HepG2 (cell line): ENCODE data around the gene SMIM45.

Experiments
- ATAC-seq: fragments of 200-7000 bp; cut with Tn5 transposase; 3 replicates; pipeline ENCODE4 v1.9.1; 2020; ENCODE audit warnings: mild to moderate bottlenecking, moderate library complexity
- BruUV-seq: library from RNA; stranded (reverse); fragments of 400-500 nt; replicated peaks from 2 replicates; lab custom pipeline; 2021; lab: Mats Ljungman, UMichigan
- CTCF ChIA-PET: fragments of 300-600 bp; formaldehyde crosslinking; extraction: SDS; loops from one replicate; lab custom pipeline; 2021; ENCODE audit warnings: low total read pairs, inconsistent platforms, low intra/inter-chr PET ratio; lab: Yijun Ruan, JAX
- POLR2A ChIA-PET: fragments of 350-600 bp; sonication (Branson Sonifier 250); formaldehyde crosslinking; loops from one replicate; lab custom pipeline; 2020; ENCODE audit warnings: antibody characterized with exemption, inconsistent platforms; lab: Yijun Ruan, JAX
- DNase-seq: peaks from one replicate; pipeline ENCODE4 v3.0.0-alpha.2; 2015; ENCODE audit warnings: low spot score
- FAIRE-seq: peaks from 3 replicates; lab custom pipeline; 2011; peaks lifted over from hg19 to GRCh38; lab: Jason Lieb, UNC
- H2AFZ ChIP-seq: one replicate; pipeline ENCODE4 v1.6.1; 2011; ENCODE audit warnings: low read length, inconsistent platforms
- H3K27ac ChIP-seq: fragments of 300-600 bp; 3 replicates; pipeline ENCODE4 v1.8.0; 2011; ENCODE audit warnings: mixed run types, mild to moderate bottlenecking, mixed read lengths, low read length, inconsistent platforms; ENCODE audit not compliant: insufficient read depth; ENCODE audit errors: extremely low read length
- H3K27me3 ChIP-seq, 2 experiments: fragments of 200-600 bp in 1 of 2; 2 replicates in 1 of 2; 3 replicates in 1 of 2; pipeline versions ENCODE4 v1.6.0 to v1.8.0; 2011; ENCODE audit warnings: low read length in 2 of 2, mild to moderate bottlenecking in 2 of 2, moderate library complexity in 2 of 2, inconsistent platforms in 1 of 2; ENCODE audit not compliant: insufficient read depth in 2 of 2, control insufficient read depth in 1 of 2
- H3K36me3 ChIP-seq, 2 experiments: fragments of 200-600 bp in 1 of 2; replicated peaks in 1 of 2; 2 replicates in 1 of 2; 3 replicates in 1 of 2; pipeline versions ENCODE4 v1.5.1 to v1.8.0; 2011; ENCODE audit warnings: low read length in 2 of 2, inconsistent platforms in 1 of 2; ENCODE audit not compliant: insufficient read depth in 2 of 2, control insufficient read depth in 1 of 2
- H3K4me1 ChIP-seq: 2 replicates; pipeline ENCODE4 v1.5.1; 2012; ENCODE audit warnings: low read length, inconsistent platforms; ENCODE audit not compliant: insufficient read depth
- H3K4me2 ChIP-seq: 2 replicates; pipeline ENCODE4 v1.6.0; 2011; ENCODE audit warnings: low read depth, low read length, inconsistent platforms
- H3K4me3 ChIP-seq, 3 experiments: fragments of 200-600 bp in 1 of 3; sonication (generic), shearing (Covaris generic) in 1 of 3; replicated peaks in 1 of 3; 2 replicates each; pipeline ENCODE4 v1.5.1; 2011 to 2016; ENCODE audit warnings: low read length in 3 of 3, inconsistent platforms in 2 of 3, low read depth in 2 of 3, mild to moderate bottlenecking in 2 of 3, control low read depth in 1 of 3, mixed read lengths in 1 of 3; ENCODE audit not compliant: insufficient read depth in 1 of 3
- H3K79me2 ChIP-seq: one replicate; pipeline ENCODE4 v1.6.1; 2011; ENCODE audit warnings: low read length, inconsistent platforms; ENCODE audit not compliant: insufficient read depth
- H3K9ac ChIP-seq: 2 replicates; pipeline ENCODE4 v1.6.0; 2011; ENCODE audit warnings: mild to moderate bottlenecking, low read depth, low read length, inconsistent platforms; ENCODE audit not compliant: insufficient read depth
- H3K9me3 ChIP-seq: 2 replicates; pipeline ENCODE4 v1.5.1; 2012; ENCODE audit warnings: mild to moderate bottlenecking, low read length
- H4K20me1 ChIP-seq: 2 replicates; pipeline ENCODE4 v1.6.0; 2011; ENCODE audit warnings: inconsistent platforms, mild to moderate bottlenecking, low read length, moderate library complexity; ENCODE audit not compliant: insufficient read depth
- EZH2 ChIP-seq: conservative IDR thresholded peaks from 2 replicates; pipeline ENCODE4 v1.6.1; 2012; ENCODE audit warnings: mild to moderate bottlenecking, low read depth, low read length, moderate library complexity
- FOXA1 ChIP-seq, 2 experiments: fragments of 450-650 bp in 1 of 2; sonication (generic) in 1 of 2; formaldehyde crosslinking in 1 of 2; IDR thresholded peaks; 2 replicates each; pipeline versions ENCODE4 v1.4.0 to v1.6.1; 2016 to 2020; ENCODE audit warnings: missing genetic modification reagents in 1 of 2
- ZNF121 ChIP-seq: sonication (generic); formaldehyde crosslinking; IDR thresholded peaks from 2 replicates; pipeline ENCODE4 v1.5.0; 2020; ENCODE audit warnings: mild to moderate bottlenecking, missing genetic modification reagents
- ZNF513 ChIP-seq: sonication (generic); formaldehyde crosslinking; conservative IDR thresholded peaks from 2 replicates; pipeline ENCODE4 v1.5.0; 2020; ENCODE audit warnings: missing genetic modification reagents
- ZNF577 ChIP-seq: sonication (generic); formaldehyde crosslinking; IDR thresholded peaks from 2 replicates; pipeline ENCODE4 v1.4.0; 2020; ENCODE audit warnings: mild to moderate bottlenecking, low read depth, missing genetic modification reagents, borderline replicate concordance
- ZNF607 ChIP-seq: sonication (generic); formaldehyde crosslinking; IDR thresholded peaks from 2 replicates; pipeline ENCODE4 v1.5.1; 2020; ENCODE audit warnings: missing genetic modification reagents, mild to moderate bottlenecking, borderline replicate concordance
- WGBS: methylation state at CpG from one replicate; pipeline ENCODE4 v1.1.6; 2017; ENCODE audit warnings: low lambda C conversion rate; 5-methylcytosine and 5-hydroxymethylcytosine counted together
- in situ Hi-C: cut with HindIII; loops from 2 replicates; pipeline ENCODE4 v1.10.0; 2017; ENCODE audit warnings: low pct_unique_long_range_greater_than_20kb; ENCODE audit not compliant: extremely low pct_ligation_motif_present
- intact Hi-C: fragments of 100-400 bp; cut with micrococcal nuclease; formaldehyde crosslinking; loops from one replicate; pipeline ENCODE4 v1.10.0; 2022; ENCODE audit not compliant: unreplicated experiment
- TF ChIP-seq, protein P1 (sequence below): sonication (generic); formaldehyde crosslinking; IDR thresholded peaks from 2 replicates; pipeline ENCODE4 v1.5.1; 2020; ENCODE audit warnings: mild to moderate bottlenecking, missing genetic modification reagents, moderate library complexity
- TF ChIP-seq, protein P2 (sequence below): fragments of 450-650 bp; IDR thresholded peaks from 2 replicates; pipeline ENCODE4 v1.6.1; 2016

Gene SMIM45

DNA sequence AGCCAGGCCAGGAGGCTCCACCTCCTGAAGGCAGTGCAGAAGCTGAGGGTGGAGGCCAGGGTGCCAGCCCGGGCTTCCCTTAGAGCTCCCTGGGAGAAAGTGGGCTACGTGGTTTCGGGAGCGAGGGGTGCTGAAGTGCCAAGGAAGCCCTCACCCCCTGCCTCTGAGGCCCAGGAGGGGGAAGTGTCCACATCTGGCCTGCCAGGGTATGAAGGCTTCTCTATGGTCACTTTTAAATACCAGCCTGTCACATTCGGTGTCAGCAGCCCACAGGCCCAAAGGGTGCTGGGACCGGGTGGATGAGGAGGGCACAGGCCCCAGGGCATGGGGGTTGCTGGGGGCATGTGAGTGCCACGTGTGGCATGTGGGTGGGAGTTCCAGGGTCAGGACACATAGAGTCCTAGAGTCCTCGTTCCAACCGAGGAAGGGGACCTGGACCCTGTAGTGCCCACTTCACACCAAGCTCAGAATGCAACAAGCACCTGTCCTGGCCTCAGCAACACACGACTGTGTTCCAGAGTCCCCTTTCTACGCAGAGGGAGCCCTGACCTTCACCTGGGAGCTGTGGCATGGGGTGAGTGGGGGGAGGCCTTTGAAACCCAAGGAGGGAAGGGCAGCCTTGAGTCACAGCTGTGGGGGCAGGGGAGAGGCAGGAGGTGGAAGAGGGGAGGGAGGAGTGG is 38.8 kb upstream of the SMIM45 start:
- intact Hi-C loops (no loop called here), in situ Hi-C loops (no loop called here)
- Histone ChIP-seq H3K36me3 (no peaks in the 10 kb centered on the region), H2AFZ (no peak overlapping the region), H3K4me2 (no peak overlapping the region), H3K27me3 (peaks cover 26 to 70% of the 10 kb centered on the region in 2 experiments), H4K20me1 (peaks cover 25% of the 10 kb centered on the region; the same call in 1 of the 2 replicates), H3K4me3 (no peak overlapping the region), H3K79me2 (no peaks in the 10 kb centered on the region), H3K9me3 (no peaks in the 10 kb centered on the region), H3K27ac (no peak overlapping the region), H3K4me1 (peaks cover 13% of the 10 kb centered on the region), H3K9ac (no peak overlapping the region)
- TF ChIP-seq, protein P1, sequence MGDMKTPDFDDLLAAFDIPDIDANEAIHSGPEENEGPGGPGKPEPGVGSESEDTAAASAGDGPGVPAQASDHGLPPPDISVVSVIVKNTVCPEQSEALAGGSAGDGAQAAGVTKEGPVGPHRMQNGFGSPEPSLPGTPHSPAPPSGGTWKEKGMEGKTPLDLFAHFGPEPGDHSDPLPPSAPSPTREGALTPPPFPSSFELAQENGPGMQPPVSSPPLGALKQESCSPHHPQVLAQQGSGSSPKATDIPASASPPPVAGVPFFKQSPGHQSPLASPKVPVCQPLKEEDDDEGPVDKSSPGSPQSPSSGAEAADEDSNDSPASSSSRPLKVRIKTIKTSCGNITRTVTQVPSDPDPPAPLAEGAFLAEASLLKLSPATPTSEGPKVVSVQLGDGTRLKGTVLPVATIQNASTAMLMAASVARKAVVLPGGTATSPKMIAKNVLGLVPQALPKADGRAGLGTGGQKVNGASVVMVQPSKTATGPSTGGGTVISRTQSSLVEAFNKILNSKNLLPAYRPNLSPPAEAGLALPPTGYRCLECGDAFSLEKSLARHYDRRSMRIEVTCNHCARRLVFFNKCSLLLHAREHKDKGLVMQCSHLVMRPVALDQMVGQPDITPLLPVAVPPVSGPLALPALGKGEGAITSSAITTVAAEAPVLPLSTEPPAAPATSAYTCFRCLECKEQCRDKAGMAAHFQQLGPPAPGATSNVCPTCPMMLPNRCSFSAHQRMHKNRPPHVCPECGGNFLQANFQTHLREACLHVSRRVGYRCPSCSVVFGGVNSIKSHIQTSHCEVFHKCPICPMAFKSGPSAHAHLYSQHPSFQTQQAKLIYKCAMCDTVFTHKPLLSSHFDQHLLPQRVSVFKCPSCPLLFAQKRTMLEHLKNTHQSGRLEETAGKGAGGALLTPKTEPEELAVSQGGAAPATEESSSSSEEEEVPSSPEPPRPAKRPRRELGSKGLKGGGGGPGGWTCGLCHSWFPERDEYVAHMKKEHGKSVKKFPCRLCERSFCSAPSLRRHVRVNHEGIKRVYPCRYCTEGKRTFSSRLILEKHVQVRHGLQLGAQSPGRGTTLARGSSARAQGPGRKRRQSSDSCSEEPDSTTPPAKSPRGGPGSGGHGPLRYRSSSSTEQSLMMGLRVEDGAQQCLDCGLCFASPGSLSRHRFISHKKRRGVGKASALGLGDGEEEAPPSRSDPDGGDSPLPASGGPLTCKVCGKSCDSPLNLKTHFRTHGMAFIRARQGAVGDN (CRISPR knock-in tag): 0 out of 2 replicates have a peak, but pooled peaks have one; percentile 12
- no peak for TF ChIP-seq ZNF607 (CRISPR knock-in tag)
- TF ChIP-seq FOXA1 (IDR thresholded peaks at IDR 0.05): no peak
- TF ChIP-seq FOXA1 (CRISPR knock-in tag; IDR thresholded peaks at IDR 0.05): no peak
- no peak for TF ChIP-seq ZNF121
- TF ChIP-seq ZNF513: no peak
- TF ChIP-seq ZNF577: no peak
- TF ChIP-seq EZH2: peak; percentile 73
- TF ChIP-seq, protein P2, sequence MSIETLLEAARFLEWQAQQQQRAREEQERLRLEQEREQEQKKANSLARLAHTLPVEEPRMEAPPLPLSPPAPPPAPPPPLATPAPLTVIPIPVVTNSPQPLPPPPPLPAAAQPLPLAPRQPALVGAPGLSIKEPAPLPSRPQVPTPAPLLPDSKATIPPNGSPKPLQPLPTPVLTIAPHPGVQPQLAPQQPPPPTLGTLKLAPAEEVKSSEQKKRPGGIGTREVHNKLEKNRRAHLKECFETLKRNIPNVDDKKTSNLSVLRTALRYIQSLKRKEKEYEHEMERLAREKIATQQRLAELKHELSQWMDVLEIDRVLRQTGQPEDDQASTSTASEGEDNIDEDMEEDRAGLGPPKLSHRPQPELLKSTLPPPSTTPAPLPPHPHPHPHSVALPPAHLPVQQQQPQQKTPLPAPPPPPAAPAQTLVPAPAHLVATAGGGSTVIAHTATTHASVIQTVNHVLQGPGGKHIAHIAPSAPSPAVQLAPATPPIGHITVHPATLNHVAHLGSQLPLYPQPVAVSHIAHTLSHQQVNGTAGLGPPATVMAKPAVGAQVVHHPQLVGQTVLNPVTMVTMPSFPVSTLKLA: peak; percentile 57
- no TSS peak for BruUV-seq
- 4% methylated on average over 9 of the region's 11 CpGs for WGBS
- DNase-seq: no peak
- ChIA-PET POLR2A (no interaction called here), CTCF (no interaction called here)
- no peak for FAIRE-seq
- no peak for ATAC-seq
